Brain microvascular endothelial cell (primary cell): ENCODE measurements around the gene WDR72.
"Not testable (repeated sequence)": the region's sequence is repeated elsewhere in the genome, so short reads cannot be mapped to it uniquely, and the experiment has no call there.

Source experiments
- DNase-seq: peaks from one replicate; pipeline ENCODE4 v3.0.0-alpha.2; 2020
- H3K27ac ChIP-seq: fragments of 250-450 bp; sonication (Bioruptor Pico); 2 replicates; pipeline ENCODE4 v1.5.1; 2020; ENCODE audit warnings: mild to moderate bottlenecking, moderate library complexity
- H3K27me3 ChIP-seq: fragments of 250-450 bp; sonication (Bioruptor Pico); replicated peaks from 2 replicates; pipeline ENCODE4 v1.5.1; 2020; ENCODE audit warnings: mild to moderate bottlenecking
- H3K36me3 ChIP-seq: fragments of 250-450 bp; sonication (Bioruptor Pico); replicated peaks from 2 replicates; pipeline ENCODE4 v1.5.1; 2020; ENCODE audit warnings: mild to moderate bottlenecking
- H3K4me3 ChIP-seq: 2 replicates; pipeline ENCODE4 v1.5.1; 2011; ENCODE audit warnings: low read depth, mild to moderate bottlenecking, control low read depth, low read length, moderate library complexity
- CTCF ChIP-seq: IDR thresholded peaks from 2 replicates; pipeline ENCODE4 v1.5.1; 2011; ENCODE audit warnings: low read depth, mild to moderate bottlenecking, moderate library complexity, low read length, control low read depth, inconsistent platforms; ENCODE audit errors: missing control alignments
- in situ Hi-C: cut with HindIII; loops from 2 replicates; pipeline ENCODE4 v1.10.0; 2017; ENCODE audit warnings: low sequenced_read_pairs, low pct_ligation_motif_present

The WDR72 gene

DNA sequence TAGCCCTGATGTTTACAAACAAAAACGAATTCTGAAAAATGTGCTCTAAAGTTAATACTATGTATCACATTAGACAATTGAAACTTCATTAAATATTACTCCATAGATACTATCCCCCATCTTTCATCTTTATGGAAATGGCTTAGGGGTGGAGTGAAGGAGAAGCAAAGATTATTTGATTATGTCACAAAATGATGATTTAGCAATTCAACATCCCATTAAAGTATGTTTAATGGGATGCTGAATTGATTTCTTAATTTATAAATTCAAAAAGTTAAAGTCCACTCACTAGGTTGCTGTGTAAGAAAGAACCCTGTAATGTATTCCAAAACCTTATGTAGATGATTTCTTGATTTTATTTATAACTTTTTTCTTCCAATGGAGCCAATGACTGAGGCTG is 201.1 kb downstream of the WDR72 start:
- no peaks in the 10 kb centered on the region for H3K36me3 ChIP-seq
- no peak for TF ChIP-seq CTCF
- in situ Hi-C loops: no loop called here
- H3K27ac ChIP-seq: no peak overlapping the region
- H3K4me3 ChIP-seq: no peak overlapping the region
- no peak for DNase-seq
- no peaks in the 10 kb centered on the region for H3K27me3 ChIP-seq

DNA sequence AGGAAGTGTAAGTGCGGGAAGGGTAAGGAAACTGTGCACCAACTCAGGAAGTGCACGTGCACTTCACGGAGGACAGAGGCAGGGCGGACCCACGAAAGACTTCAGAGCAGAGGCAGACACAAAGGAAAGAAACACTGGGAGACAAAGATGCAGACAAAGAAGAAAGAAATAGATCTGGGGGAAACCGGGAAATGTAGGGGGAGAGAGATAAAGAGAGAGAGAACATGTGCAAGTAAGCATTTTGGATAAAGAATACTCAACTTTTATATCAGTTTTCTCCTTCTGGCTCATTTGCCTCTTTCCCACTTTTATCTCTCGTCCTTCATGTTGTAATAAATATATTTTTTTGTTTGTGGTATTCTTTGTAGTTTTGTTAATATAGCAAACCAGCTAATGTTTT is 204.2 kb downstream of the WDR72 start:
- DNase-seq: no peak
- TF ChIP-seq CTCF: no peak
- Histone ChIP-seq H3K36me3 (no peaks in the 10 kb centered on the region), H3K27ac (no peak overlapping the region), H3K4me3 (no peak overlapping the region), H3K27me3 (no peaks in the 10 kb centered on the region)
- in situ Hi-C loops: no loop called here

- no peak for TF ChIP-seq CTCF
- DNase-seq: no peak
- H3K4me3 ChIP-seq: no peak overlapping the region
- no peaks in the 10 kb centered on the region for H3K27me3 ChIP-seq
- no peaks in the 10 kb centered on the region for H3K36me3 ChIP-seq
- in situ Hi-C loops: no loop called here
- no peak overlapping the region for H3K27ac ChIP-seq
Measured at GRCh38 chr15:53549697-53550305, 209.7 kb downstream of the WDR72 start.

GRCh38 chr15:53548236-53548635 is 211.2 kb downstream of the WDR72 start:
- Histone ChIP-seq H3K4me3 (no peak overlapping the region), H3K27me3 (no peaks in the 10 kb centered on the region), H3K36me3 (no peaks in the 10 kb centered on the region), H3K27ac (no peak overlapping the region)
- no peak for DNase-seq
- TF ChIP-seq CTCF: no peak
- in situ Hi-C loops: no loop called here

DNA sequence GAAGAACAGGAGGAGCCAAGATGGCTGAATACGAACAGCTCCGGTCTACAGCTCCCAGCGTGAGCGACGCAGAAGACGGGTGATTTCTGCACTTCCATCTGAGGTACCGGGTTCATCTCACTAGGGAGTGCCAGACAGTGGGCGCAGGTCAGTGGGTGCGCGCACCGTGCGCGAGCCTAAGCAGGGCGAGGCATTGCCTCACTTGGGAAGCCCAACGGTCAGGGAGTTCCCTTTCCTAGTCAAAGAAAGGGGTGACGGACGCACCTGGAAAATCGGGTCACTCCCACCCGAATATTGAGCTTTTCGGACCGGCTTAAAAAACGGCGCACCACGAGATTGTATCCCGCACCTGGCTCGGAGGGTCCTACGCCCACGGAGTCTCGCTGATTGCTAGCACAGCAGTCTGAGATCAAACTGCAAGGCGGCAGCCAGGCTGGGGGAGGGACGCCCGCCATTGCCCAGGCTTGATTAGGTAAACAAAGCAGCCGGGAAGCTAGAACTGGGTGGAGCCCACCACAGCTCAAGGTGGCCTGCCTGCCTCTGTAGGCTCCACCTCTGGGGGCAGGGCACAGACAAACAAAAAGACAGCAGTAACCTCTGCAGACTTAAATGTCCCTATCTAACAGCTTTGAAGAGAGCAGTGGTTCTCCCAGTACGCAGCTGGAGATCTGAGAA is 218.7 kb downstream of the WDR72 start:
- H3K4me3 ChIP-seq, H3K27ac ChIP-seq, H3K27me3 ChIP-seq, in situ Hi-C loops, H3K36me3 ChIP-seq, DNase-seq: not testable (repeated sequence)

DNA sequence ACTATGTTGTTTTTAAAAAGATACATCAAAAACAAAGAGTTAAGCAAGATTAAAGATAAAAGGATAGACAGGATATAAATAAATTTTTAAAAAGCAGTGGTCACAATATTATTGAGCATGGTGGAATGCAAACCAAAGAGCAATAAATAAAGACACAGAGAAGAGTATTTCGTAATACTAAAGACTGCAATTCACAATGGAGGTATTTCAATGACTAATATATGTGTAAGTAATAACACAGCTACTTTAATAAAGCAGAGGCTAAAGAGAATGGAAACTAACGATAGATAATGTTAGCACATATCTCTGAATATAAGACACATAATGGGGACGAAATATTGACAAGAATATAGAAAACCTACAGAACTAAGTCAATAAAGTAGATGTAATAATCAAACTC is 219.6 kb downstream of the WDR72 start:
- no peaks in the 10 kb centered on the region for H3K36me3 ChIP-seq
- DNase-seq: no peak
- no peak for TF ChIP-seq CTCF
- H3K4me3 ChIP-seq: no peak overlapping the region
- H3K27me3 ChIP-seq: no peaks in the 10 kb centered on the region
- in situ Hi-C loops: no loop called here
- H3K27ac ChIP-seq: no peak overlapping the region
